T-helper 9 cell (primary cell): Measurements from ENCODE around the gene TRAPPC2L.

Experiments used
- DNase-seq: peaks from one replicate; pipeline ENCODE4 v3.0.0-alpha.2; 2020

The TRAPPC2L gene

DNA sequence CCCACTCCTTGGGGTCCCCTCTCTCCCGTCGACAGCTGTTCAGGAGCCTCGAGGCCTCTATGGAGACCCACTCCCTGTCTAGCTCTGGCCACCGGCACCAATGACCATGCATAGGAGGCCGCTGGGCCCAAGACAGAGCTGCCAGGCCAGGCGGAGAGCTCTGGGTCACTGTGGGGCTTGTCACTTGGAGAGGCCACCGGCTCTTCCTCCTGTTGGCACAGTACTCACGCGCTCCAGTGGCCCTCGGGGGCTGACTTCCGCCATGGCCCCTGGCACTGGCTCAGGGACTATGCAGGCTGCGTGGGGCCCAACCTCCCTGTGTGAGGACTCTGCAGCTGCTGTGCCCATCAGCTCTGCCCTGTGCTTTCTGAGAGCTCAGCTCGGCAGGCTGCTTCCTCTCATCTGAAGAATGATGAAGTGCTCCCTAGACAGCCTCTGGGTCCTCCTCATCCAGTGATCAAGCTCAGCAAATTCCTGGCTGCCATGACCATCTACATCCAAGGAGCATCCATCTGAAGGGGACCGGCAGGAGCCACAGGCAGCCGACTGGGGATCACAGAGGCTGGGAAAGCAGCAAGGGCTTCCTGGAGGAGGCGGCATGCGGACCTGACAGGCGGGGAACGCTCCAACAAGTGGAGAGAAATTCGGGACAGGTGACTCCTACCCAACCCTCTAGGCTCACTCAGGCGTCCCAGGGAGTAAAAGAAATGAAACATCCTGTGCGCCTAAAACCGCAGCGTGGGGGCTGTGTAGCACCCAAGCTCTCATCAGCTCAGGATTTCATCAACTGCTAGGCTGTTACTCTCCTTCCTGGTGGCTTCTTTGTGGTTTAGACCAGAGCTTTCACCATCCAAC is 17.0 kb upstream of the TRAPPC2L start:
- no peak for DNase-seq

DNA sequence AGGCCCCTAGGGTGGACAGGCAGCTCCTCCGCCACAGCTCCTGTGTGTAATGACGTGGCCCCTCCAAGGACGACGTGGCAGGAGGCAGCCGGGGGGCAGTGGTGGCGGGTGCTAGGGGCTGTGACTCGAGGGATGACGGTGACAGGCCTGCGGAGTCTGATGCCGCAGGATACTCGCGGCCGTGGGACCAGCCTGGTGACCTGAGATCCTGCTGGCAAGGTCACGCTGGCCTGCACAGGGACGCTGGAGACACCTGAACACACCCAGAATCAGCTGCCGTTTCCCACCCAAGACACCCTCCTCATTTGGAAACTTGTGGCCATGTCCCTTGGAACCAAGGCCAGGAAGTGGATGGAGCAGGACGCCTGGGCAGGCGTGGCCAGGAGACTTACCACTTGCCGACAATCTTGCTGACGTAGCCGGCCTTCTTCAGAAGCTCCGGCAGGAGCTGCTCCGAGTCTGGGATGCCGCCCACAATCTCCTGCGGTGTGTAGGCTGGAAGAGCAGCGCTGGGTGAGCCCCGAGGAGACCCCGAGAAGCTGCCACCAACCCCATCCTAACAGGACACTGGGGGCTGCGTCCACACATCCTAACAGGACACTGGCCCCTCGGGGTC is 16.2 kb upstream of the TRAPPC2L start:
- DNase-seq: no peak

GRCh38 chr16:88841521-88842307 is 15.2 kb upstream of the TRAPPC2L start:
- DNase-seq: no peak

DNA sequence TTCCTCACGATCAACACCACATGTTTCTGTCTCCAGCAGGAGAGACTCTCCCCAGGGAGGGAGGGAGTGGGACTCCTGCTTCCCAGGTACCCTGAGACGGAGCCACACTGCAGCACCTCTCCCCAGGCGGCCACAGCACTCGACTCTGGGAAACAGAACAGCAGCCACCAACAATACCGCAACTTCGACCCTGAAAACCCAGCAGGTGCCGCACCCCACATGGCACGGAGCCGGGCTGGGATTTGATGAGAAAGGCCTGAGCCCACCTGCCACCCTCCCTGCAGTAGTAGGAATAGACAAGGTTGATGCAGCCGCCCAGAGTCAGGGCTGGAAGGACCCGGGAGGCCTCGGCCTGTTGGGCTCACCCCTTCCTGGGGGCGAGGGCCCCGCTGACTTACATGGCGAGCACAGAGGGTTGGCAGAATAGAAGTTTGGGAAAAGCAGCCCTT is 14.6 kb upstream of the TRAPPC2L start:
- no peak for DNase-seq

GRCh38 chr16:88842806-88843205 is 14.1 kb upstream of the TRAPPC2L start:
- DNase-seq: no peak

DNA sequence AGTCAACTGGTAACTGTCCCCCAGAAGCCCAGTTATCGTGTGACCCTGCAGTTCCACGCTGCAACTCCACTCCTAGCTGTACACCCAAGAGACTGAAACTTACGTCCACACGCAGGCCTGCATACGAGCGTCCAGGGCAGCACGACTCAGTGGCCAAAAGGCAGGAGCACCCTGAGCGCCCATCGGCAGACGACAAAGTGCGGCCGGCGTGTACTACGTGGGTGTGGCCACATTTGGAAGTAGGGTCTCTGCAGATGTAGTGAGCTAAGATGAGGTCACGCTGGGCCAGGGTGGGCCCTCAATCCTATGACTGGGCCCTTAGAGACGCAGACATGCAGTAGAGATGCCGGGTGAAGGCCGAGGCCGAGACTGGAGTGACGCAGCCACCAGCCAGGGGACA is 13.7 kb upstream of the TRAPPC2L start:
- no peak for DNase-seq

- no peak for DNase-seq
Measured at GRCh38 chr16:88844419-88845036, 12.4 kb upstream of the TRAPPC2L start.

- no peak for DNase-seq
Measured at GRCh38 chr16:88846088-88846487, 10.8 kb upstream of the TRAPPC2L start.

GRCh38 chr16:88847654-88848053 is 9.3 kb upstream of the TRAPPC2L start:
- DNase-seq: no peak

DNA sequence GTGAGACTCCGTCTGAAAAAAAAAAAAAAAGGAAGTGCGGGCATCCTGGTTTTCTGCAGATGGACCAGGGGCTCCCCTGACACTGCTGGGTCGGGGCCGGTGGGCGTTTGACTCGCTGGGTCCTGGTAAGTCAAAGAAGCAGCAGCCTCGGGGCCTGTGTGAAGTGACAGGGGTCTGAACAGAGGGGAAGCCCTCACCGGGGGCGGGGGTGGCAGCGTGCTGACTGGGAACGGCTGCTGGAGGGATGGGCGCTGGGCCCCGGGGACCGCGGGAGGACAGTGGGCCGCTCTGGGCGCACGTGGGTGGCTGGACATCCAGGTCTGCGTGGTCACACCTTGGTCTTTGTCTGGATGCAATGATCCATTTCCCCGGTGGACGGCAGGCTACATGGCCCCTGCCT is 8.4 kb upstream of the TRAPPC2L start:
- DNase-seq: no peak

DNA sequence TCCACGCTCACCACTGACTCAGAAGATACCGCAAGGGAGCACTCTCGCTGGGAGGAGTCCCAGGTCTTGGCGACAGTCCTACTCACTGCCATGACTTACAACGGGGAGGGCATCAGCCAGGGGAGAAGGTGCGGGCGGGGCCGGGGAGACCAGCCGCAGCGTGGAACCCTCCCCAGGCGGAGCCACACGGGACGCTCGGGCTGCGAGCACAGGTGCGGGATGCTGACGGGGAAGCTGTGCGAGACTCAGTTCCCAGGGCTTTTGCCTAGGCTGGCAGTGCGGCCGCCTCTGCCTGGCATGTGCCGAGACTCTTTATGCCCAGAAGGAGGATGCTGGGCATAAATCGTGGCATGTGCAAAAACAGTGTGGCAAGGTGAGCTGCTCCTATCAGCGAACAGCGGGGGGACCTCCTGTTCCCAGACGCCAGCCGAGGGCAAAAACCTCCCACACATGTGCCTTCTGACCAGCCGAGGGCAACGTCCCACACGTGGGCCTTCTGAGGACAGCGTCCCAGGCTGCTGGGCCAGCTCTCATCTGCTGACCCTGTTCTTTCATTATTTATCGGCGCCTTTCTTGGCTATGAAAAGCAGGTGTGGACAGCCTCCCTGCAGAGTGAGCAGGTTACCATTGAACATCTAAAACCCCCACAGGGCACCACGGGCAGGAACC is 6.3 kb upstream of the TRAPPC2L start:
- no peak for DNase-seq

GRCh38 chr16:88851616-88852015 is 5.3 kb upstream of the TRAPPC2L start:
- DNase-seq: no peak

DNA sequence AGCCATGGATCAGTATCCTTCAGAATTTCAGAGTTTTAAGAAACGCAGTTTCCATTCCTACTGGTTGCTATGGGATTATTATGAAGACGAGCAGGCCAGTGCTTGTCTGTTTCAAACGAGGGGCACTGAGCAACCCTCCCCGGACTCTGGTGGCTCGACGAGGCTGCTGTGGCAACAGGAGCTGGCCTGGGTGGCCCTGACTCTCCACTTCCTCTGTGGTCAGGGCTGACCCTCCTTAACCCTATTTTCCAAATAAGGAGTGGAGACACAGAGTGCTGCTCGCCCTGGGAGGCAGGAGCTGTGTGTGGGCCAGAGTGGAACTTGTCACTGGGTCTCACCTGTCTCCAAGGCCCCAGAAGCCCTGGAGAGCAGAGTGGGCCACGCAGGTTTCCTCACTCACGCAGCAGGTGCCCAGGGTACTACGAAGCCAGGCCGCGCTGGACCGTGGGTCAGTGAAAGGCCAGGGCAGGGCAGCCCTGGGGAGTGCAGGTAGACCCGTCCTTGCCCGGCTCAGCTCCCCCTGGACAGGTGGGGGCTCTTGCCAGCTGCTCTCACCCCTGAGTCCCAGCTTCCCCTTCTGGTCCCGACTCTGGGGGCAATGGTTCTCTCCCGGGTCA is 3.5 kb upstream of the TRAPPC2L start:
- DNase-seq: no peak

DNA sequence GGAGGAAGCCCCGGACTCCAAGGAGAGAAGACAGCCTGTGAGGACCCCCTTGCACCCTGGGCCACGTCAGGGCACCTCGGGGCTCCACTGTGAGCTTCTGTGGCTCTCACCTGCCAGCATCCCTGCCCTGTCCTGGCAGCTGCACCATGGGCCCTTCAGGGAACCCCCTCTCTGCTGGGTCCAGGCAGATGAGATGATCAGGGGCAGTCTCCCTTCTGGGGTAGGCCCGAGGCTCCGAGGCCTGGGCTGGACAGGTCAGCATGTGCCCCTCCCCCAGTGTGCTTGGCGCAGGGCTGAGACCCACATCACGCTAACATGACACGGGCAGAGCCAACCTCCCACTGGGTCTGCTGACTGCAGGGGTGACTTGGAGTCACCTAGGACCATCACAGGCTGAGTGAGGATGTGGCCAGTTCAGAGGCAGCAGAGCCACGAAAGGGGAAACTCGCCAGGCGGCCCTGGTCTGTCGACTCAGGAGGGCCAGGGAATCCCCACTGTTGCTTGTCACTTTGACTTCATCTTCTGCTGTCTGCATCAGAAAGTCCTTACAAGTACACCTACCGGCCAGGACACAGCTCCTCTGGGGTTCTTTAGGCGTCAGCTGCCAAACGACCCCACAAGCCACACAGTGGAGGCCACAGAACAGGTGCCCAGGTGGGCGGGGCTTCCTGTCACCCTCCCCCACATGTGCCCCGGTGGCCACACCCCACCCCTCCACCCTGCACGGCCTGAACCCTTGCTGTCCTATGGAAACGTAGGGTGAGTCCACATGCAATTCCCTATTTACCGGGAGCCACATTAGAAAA is 2.4 kb upstream of the TRAPPC2L start:
- DNase-seq: no peak

DNA sequence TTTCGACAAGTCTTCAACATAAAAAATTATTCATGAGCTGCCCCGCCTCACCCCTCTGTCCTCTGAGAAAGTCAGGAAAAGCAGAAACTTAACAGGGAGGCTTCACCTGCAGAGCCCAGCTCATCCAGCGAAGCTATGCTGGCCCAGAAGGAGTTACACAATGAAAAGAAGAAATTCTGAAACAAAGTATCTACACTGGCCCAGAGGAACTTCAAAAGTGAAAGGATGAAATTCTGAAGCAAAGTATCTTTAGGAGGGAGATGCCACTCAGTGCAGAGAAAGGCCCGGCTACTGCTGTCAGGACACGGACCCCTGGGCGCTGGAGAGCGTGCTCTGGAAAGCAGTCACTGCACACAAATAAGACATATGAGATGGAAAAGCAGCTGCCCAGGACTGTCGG is 1.8 kb upstream of the TRAPPC2L start:
- no peak for DNase-seq

DNA sequence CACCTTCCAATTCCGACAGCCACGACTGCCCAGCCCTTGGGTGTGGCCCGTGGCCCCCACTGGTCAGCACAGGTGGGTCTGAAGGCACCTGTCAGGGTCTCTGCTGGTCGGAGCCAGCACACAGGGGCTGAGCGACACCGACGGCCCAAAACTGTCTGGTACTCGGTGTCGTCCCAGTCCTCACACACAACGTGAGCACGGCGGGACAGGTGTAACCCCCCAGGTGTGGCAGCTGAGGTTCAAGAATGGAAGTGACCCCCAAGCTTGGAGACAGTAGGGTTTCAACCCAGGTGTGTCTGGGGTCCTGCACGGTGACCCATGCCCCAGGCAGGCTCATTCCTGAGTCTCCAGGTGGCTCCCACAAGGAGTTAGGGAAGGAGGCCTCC is 1.2 kb upstream of the TRAPPC2L start:
- peak; percentile 12 for DNase-seq

- peak; percentile 24 for DNase-seq
Measured at GRCh38 chr16:88856122-88856827, 652 bp upstream of the TRAPPC2L start.

GRCh38 chr16:88857728-88858339 is 907 bp downstream of the TRAPPC2L start:
- peak; percentile 59 for DNase-seq

- no peak for DNase-seq
Measured at GRCh38 chr16:88859381-88860091, 2.6 kb downstream of the TRAPPC2L start.
